PC-3 (cell line): Measurements from ENCODE around the gene KRTAP3-3. TPM values are rescaled to one million over a fixed set of nuclear protein-coding genes. Genes with fewer than 3 reads are reported as not detected.

ENCODE experiments used
- ATAC-seq: fragments of 200-7000 bp; cut with Tn5 transposase; 2 replicates; pipeline ENCODE4 v1.9.1; 2020; ENCODE audit warnings: mild to moderate bottlenecking, moderate library complexity
- BruUV-seq: library from RNA; stranded (reverse); fragments of 400-500 nt; replicated peaks from 2 replicates; lab custom pipeline; 2021; lab: Mats Ljungman, UMichigan
- CTCF ChIA-PET: fragments of 300-600 bp; sonication (Branson Sonifier 250); formaldehyde crosslinking; loops from one replicate; lab custom pipeline; 2022; ENCODE audit warnings: antibody characterized with exemption; lab: Charles Lee
- POLR2A ChIA-PET: fragments of 300-600 bp; sonication (Branson Sonifier 250); formaldehyde crosslinking; loops from one replicate; lab custom pipeline; 2022; ENCODE audit warnings: antibody characterized with exemption; ENCODE audit not compliant: unreplicated experiment; lab: Charles Lee
- DNase-seq: peaks from one replicate; pipeline ENCODE4 v3.0.0-alpha.2; 2015
- H2AFZ ChIP-seq: fragments of 300-600 bp; sonication (generic); 2 replicates; pipeline ENCODE4 v1.6.0; 2016; ENCODE audit warnings: antibody characterized with exemption, low read length
- H3F3A ChIP-seq: fragments of 300-600 bp; sonication (generic); one replicate; pipeline ENCODE4 v1.6.0; 2017; ENCODE audit warnings: antibody characterized with exemption, low read length, control low read depth, mild to moderate bottlenecking; ENCODE audit not compliant: unreplicated experiment
- H3K27ac ChIP-seq: fragments of 300-600 bp; sonication (generic); 2 replicates; pipeline ENCODE4 v1.5.1; 2016; ENCODE audit warnings: mild to moderate bottlenecking, low read length
- H3K27me3 ChIP-seq: fragments of 300-600 bp; sonication (generic); 2 replicates; pipeline ENCODE4 v1.6.1; 2016; ENCODE audit warnings: low read length, mixed read lengths
- H3K36me3 ChIP-seq: fragments of 300-600 bp; sonication (generic); 2 replicates; pipeline ENCODE4 v1.6.1; 2016; ENCODE audit warnings: low read depth, mixed run types, low read length, mixed read lengths
- H3K4me1 ChIP-seq: fragments of 300-600 bp; sonication (generic); 2 replicates; pipeline ENCODE4 v1.5.1; 2016; ENCODE audit warnings: low read length; ENCODE audit not compliant: insufficient read depth
- H3K4me2 ChIP-seq: fragments of 300-600 bp; sonication (generic); 2 replicates; pipeline ENCODE4 v1.6.0; 2016; ENCODE audit warnings: low read length
- H3K4me3 ChIP-seq: fragments of 300-600 bp; sonication (generic); 2 replicates; pipeline ENCODE4 v1.5.1; 2016; ENCODE audit warnings: mild to moderate bottlenecking, low read length, mixed read lengths
- H3K79me2 ChIP-seq: fragments of 300-600 bp; sonication (generic); 2 replicates; pipeline ENCODE4 v1.6.1; 2017; ENCODE audit warnings: low read length, mixed read lengths
- H3K9ac ChIP-seq: fragments of 300-600 bp; sonication (generic); 2 replicates; pipeline ENCODE4 v1.6.0; 2016; ENCODE audit warnings: mild to moderate bottlenecking, low read length
- H3K9me2 ChIP-seq: fragments of 300-600 bp; sonication (generic); replicated peaks from 2 replicates; pipeline ENCODE4 v1.6.1; 2016; ENCODE audit warnings: mixed run types, low read length, mixed read lengths
- H3K9me3 ChIP-seq: fragments of 300-600 bp; sonication (generic); 2 replicates; pipeline ENCODE4 v1.6.1; 2016; ENCODE audit warnings: low read length, mixed read lengths
- H4K20me1 ChIP-seq: fragments of 300-600 bp; sonication (generic); 2 replicates; pipeline ENCODE4 v1.6.1; 2016; ENCODE audit warnings: low read length, mixed read lengths
- CTCF ChIP-seq: fragments of 300-600 bp; sonication (generic); conservative IDR thresholded peaks from 2 replicates; pipeline ENCODE4 v1.5.1; 2017; ENCODE audit warnings: antibody characterized with exemption, low read depth, mild to moderate bottlenecking, low read length
- EZH2 ChIP-seq: fragments of 300-600 bp; sonication (generic); IDR thresholded peaks from one replicate; pipeline ENCODE4 v1.6.1; 2017; ENCODE audit warnings: antibody characterized with exemption, mild to moderate bottlenecking, low read length; ENCODE audit not compliant: unreplicated experiment
- EZH2phosphoT487 ChIP-seq: fragments of 300-600 bp; sonication (generic); IDR thresholded peaks from 2 replicates; pipeline ENCODE4 v1.6.1; 2018; ENCODE audit warnings: mild to moderate bottlenecking, antibody characterized with exemption, low read length, borderline replicate concordance
- intact Hi-C: fragments of 100-400 bp; cut with micrococcal nuclease; formaldehyde crosslinking; loops from 2 replicates; pipeline ENCODE4 v1.9.0; 2023
- total RNA-seq: library from RNA; depleted of rRNA; stranded (reverse); fragments of >200 nt; gene quantifications from 2 replicates; pipeline ENCODE4 v1.2.3, GENCODE V29; 2014

KRTAP3-3 gene
- total RNA-seq, 1 experiment from 2014 or later, result not detected

- ATAC-seq (no peak), DNase-seq (no peak)
- intact Hi-C loops, result no loop called here
- no peaks in the 10 kb centered on the region for H3K9me2 ChIP-seq
- H2AFZ ChIP-seq, result no peak overlapping the region
- POLR2A ChIA-PET, result no interaction called here
- no peaks in the 10 kb centered on the region for H3K79me2 ChIP-seq
- no peak overlapping the region for H3K4me3 ChIP-seq
- peaks cover 6% of the 10 kb centered on the region; the same call in 1 of the 2 replicates for H3K4me1 ChIP-seq
- no peak overlapping the region for H3K4me2 ChIP-seq
- H3K27ac ChIP-seq, result no peak overlapping the region
- CTCF ChIA-PET, result no interaction called here
- no peaks in the 10 kb centered on the region for H4K20me1 ChIP-seq
- no peaks in the 10 kb centered on the region for H3K27me3 ChIP-seq
- no peaks in the 10 kb centered on the region for H3K36me3 ChIP-seq
- H3F3A ChIP-seq, result no peaks in the 10 kb centered on the region
- no TSS peak for BruUV-seq
- TF ChIP-seq EZH2phosphoT487 (no peak), EZH2 (no peak), CTCF (no peak)
- H3K9ac ChIP-seq, result no peak overlapping the region
- no peaks in the 10 kb centered on the region for H3K9me3 ChIP-seq
Measured at GRCh38 chr17:40978575-40979151, 15.3 kb downstream of the KRTAP3-3 start.

GRCh38 chr17:40975516-40975915 lies 18.4 kb downstream of the KRTAP3-3 start:
- Histone ChIP-seq H3K4me3 (no peak overlapping the region), H3K9me2 (no peaks in the 10 kb centered on the region), H2AFZ (no peak overlapping the region), H4K20me1 (no peaks in the 10 kb centered on the region), H3K27ac (no peak overlapping the region), H3K4me1 (peaks cover 6% of the 10 kb centered on the region; the same call in 1 of the 2 replicates), H3K9me3 (no peaks in the 10 kb centered on the region), H3K79me2 (no peaks in the 10 kb centered on the region), H3K27me3 (no peaks in the 10 kb centered on the region), H3F3A (no peaks in the 10 kb centered on the region), H3K9ac (no peak overlapping the region), H3K4me2 (no peak overlapping the region), H3K36me3 (no peaks in the 10 kb centered on the region)
- POLR2A ChIA-PET, result no interaction called here
- BruUV-seq, result no TSS peak
- no peak for TF ChIP-seq EZH2
- no peak for TF ChIP-seq EZH2phosphoT487
- TF ChIP-seq CTCF, result no peak
- DNase-seq (no peak), ATAC-seq (no peak)
- CTCF ChIA-PET, result no interaction called here
- intact Hi-C loops, result no loop called here

- peaks cover 6% of the 10 kb centered on the region; the same call in 1 of the 2 replicates for H3K4me1 ChIP-seq
- intact Hi-C loops, result no loop called here
- H3K9me3 ChIP-seq, result no peaks in the 10 kb centered on the region
- no peak overlapping the region for H3K9ac ChIP-seq
- BruUV-seq, result no TSS peak
- H4K20me1 ChIP-seq, result no peaks in the 10 kb centered on the region
- H3F3A ChIP-seq, result no peaks in the 10 kb centered on the region
- no peaks in the 10 kb centered on the region for H3K79me2 ChIP-seq
- no peak overlapping the region for H3K27ac ChIP-seq
- ATAC-seq, result no peak
- TF ChIP-seq EZH2phosphoT487 (no peak), EZH2 (no peak), CTCF (no peak)
- H2AFZ ChIP-seq, result no peak overlapping the region
- H3K27me3 ChIP-seq, result no peaks in the 10 kb centered on the region
- no peak for DNase-seq
- H3K4me3 ChIP-seq, result no peak overlapping the region
- no peak overlapping the region for H3K4me2 ChIP-seq
- POLR2A ChIA-PET, result no interaction called here
- no peaks in the 10 kb centered on the region for H3K9me2 ChIP-seq
- no peaks in the 10 kb centered on the region for H3K36me3 ChIP-seq
- CTCF ChIA-PET, result no interaction called here
Measured at GRCh38 chr17:40974366-40974765, 19.6 kb downstream of the KRTAP3-3 start.
